ENCODE measurements around the gene BLACAT1. TPM values are rescaled to one million over a fixed set of nuclear protein-coding genes. Genes with fewer than 3 reads are reported as not detected.

Gene BLACAT1
- 1 to 10 TPM in 1 of 3 donors, under 1 TPM in 1, not detected in 1; 0.66 to 1.5 TPM for total RNA-seq

DNA sequence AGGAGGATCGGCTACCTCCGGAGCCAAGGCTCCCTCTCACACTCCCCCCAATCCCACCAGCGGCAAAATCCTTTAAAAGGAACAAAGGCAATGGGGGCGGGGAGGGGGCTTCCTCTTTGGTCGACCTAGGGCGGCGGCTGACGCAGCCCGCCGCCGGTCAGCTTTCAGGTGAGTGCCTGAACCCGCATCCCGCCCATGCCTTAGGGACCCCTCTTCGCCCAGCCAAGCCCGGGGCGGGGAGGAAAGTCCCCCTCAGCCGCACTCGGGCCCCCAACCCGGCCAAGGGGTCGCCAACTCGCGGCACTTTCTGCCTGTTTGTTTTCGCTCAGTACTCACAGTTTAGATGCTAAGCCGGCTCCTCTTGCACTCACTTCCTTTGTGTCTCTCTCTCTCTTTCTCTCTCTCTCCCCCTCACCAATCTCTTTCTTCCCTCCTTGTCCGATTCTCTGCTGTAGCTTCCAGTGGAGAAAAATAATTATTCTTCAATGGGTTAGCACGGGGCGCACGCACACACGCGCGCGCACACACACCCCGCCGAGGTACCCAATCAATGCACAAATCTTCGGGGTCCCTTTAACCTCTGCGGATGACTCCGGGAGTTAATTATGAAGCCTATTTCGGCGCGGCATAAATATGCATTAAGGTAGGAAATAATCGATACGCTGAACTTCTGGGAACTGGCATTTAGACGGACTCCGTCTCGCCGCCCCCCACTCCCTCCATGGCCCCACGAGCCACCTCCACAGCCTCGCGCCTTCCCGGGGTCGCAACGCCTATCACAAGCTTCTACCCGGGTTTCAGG, at the start of gene BLACAT1:
Gene BLACAT1, minus strand, starts transcription at position 465 of the 802 bp plus-strand sequence.
- Histone ChIP-seq H3K4me1 (peaks cover 0 to 8% of the 10 kb centered on the region in 2 donors), H3K27me3 (peaks cover 11 to 75% of the 10 kb centered on the region in 2 donors), H3K27ac (no peak within 1 kb of the TSS), H3K36me3 (no peaks in the 10 kb centered on the region), H3K9me3 (no peaks in the 10 kb centered on the region), H3K4me3 (peak within 1 kb of the TSS; percentile 4 to 61 (median 39))
- no peak for DNase-seq (ENCODE audit: low spot score in 2 of 2)
- intact Hi-C loops (cut with DNase I; ENCODE audit: low total_unique reads): no loop called here
- TF ChIP-seq POLR2AphosphoS5 (IDR thresholded peaks at IDR 0.05): no peak

DNA sequence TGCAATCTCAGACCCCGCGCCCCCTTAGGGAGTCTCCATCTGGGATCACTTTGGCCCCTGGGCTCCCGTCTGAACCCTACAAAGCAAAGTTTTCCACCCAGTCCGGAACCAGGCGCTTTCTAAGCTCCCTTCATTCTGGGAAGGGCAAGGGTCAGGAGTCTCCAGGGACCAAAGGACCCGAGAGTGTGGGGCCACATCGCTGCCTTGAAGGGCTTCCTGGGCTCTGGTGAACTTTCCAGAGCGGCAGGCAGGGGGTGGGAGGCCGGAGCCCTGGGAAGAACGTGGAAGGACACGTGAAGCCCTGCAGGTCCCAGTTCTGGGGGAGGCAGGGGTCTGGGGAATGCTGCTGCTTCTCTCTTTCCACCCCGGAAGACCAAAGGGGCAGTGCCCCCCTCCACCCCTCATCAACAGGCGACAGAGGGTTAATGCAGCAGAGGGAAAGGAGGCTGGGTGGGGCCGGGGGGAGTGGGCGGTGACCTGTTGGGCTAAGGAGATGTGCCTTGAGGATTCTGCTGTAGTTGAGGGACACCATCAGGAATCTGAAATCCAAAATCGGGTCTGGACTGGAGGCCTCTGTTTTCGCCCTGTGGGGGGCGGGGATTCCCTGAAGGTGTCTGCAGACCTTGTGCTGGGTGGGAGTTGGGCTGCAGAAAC, 49.4 kb upstream of the BLACAT1 start:
- Histone ChIP-seq H3K4me3 (peak overlapping the region; percentile 50 to 80 (median 75)), H3K27me3 (no peaks in the 10 kb centered on the region), H3K27ac (peak overlapping the region; percentile 81 to 84), H3K4me1 (peaks cover 5 to 9% of the 10 kb centered on the region in 2 donors), H3K36me3 (no peaks in the 10 kb centered on the region), H3K9me3 (no peaks in the 10 kb centered on the region)
- intact Hi-C loops (cut with DNase I; ENCODE audit: low total_unique reads): no loop called here
- no peak for DNase-seq (ENCODE audit: low spot score in 2 of 2)
- TF ChIP-seq, protein P1, sequence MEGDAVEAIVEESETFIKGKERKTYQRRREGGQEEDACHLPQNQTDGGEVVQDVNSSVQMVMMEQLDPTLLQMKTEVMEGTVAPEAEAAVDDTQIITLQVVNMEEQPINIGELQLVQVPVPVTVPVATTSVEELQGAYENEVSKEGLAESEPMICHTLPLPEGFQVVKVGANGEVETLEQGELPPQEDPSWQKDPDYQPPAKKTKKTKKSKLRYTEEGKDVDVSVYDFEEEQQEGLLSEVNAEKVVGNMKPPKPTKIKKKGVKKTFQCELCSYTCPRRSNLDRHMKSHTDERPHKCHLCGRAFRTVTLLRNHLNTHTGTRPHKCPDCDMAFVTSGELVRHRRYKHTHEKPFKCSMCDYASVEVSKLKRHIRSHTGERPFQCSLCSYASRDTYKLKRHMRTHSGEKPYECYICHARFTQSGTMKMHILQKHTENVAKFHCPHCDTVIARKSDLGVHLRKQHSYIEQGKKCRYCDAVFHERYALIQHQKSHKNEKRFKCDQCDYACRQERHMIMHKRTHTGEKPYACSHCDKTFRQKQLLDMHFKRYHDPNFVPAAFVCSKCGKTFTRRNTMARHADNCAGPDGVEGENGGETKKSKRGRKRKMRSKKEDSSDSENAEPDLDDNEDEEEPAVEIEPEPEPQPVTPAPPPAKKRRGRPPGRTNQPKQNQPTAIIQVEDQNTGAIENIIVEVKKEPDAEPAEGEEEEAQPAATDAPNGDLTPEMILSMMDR (IDR thresholded peaks at IDR 0.05): no peak
- TF ChIP-seq POLR2A (IDR thresholded peaks at IDR 0.05) (no peak), POLR2AphosphoS5 (IDR thresholded peaks at IDR 0.05) (no peak)

DNA sequence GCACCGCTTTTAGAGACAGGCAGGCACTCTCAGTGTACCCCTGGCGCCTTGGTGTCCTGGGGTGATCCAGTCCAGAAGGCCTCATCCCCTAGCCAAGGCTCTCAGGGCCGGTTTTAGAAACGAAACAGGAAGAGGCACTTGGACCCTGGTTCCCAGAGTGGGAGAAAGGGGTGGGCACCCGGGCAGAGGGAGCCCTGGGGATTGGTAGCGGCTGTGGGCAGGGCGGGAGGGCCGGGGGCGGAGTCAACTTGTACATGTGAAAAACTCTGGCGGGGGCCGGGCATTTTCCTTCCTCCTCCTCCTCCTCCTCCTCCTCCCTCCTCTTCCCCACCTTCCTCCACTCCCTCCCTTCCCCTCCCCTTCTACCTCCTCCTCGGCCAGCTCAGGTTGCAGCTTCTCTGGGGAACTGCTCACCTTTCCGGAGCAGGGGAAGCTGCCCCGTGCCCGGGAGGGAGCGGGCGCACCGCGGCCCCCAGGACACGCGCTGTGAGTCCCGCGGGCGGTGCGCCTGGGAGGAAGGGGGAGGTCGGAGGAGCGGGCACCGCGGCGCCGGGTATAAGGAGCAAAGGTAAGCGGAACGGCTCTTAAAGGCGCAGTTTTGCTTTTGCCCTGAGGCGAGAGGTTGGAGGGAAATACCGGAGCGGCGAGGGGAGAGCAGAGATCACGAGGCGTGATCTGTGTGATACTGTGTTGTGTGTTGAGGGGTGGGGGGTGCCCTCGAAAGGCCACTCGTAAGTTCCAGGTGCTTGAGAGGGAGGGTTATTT, 48.6 kb upstream of the BLACAT1 start, which contains the start of gene CDK18:
Gene CDK18, plus strand, starts transcription at position 359 of the 765 bp plus-strand sequence. CDS start 18,499 bp downstream, outside the sequence.
- no peaks in the 10 kb centered on the region for H3K9me3 ChIP-seq
- peaks cover 5 to 6% of the 10 kb centered on the region in 2 donors for H3K4me1 ChIP-seq
- H3K27ac ChIP-seq: peak within 1 kb of the TSS; percentile 81 to 84
- no peak for TF ChIP-seq POLR2A (IDR thresholded peaks at IDR 0.05)
- no peaks in the 10 kb centered on the region for H3K36me3 ChIP-seq
- peak; percentile 69 to 80 for DNase-seq (ENCODE audit: low spot score in 2 of 2)
- no peaks in the 10 kb centered on the region for H3K27me3 ChIP-seq
- peak within 1 kb of the TSS; percentile 50 to 80 (median 75) for H3K4me3 ChIP-seq
- intact Hi-C loops (cut with DNase I; ENCODE audit: low total_unique reads): no loop called here

DNA sequence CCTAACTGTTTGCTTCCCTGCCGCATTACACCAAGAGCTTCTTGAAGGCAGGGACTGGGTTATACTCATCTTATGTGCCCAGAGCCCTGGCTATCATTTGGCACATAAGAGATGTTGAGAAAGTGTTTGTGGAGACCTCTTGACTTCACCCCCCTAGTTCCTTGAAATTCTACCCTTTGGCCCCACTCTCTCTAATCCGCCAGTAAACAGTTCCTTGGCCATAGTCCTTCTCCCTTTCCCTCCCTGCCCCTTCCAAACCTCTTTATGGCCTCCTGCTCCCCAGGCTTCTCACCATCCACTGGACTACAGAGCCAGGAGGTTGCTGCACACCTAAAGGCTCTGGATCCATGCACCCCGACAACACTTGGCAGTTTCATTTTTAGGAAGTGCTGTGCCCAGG, 47.1 kb upstream of the BLACAT1 start:
- TF ChIP-seq, protein P1 (IDR thresholded peaks at IDR 0.05): no peak
- TF ChIP-seq POLR2AphosphoS5 (IDR thresholded peaks at IDR 0.05) (no peak), POLR2A (IDR thresholded peaks at IDR 0.05) (no peak)

DNA sequence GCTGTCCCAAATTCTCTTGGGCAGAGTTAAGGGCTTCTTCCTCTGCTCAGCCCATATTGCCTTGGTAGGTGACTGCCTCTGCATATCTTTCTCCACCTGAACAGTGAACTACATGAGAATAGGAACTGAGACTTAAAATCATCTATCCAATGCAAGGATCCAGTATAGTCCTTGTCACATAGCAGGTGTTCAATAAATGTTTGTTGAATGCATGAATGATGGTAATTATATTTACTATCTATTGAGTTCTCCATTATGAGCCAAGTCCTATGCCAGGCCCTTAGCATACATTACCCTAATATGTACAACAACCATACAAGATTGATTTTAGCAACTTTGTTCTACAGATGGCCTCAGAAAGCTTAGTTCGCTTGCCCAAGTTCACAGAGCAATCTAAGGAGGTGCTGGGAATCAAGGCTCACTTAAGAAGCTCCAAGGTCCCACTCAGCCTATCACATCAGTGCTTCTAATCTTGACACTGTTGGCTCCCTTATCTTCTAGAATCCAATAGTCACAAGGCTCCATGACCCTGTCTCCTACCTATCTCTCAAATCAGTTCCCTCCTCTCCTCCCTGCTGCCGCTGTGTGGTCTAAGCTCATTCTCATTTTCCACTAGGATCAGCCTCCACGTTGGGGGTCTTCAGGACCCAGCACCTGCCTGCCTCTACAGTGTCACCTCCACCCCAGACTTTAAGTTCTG, 46.4 kb upstream of the BLACAT1 start:
- intact Hi-C loops (cut with DNase I; ENCODE audit: low total_unique reads): no loop called here
- H3K27me3 ChIP-seq: no peaks in the 10 kb centered on the region
- H3K4me1 ChIP-seq: peaks cover 5 to 6% of the 10 kb centered on the region in 2 donors
- no peak for DNase-seq (ENCODE audit: low spot score in 2 of 2)
- TF ChIP-seq, protein P1 (IDR thresholded peaks at IDR 0.05): no peak
- TF ChIP-seq POLR2AphosphoS5 (IDR thresholded peaks at IDR 0.05) (no peak), POLR2A (IDR thresholded peaks at IDR 0.05) (no peak)
- H3K9me3 ChIP-seq: no peaks in the 10 kb centered on the region
- no peak overlapping the region for H3K27ac ChIP-seq
- no peaks in the 10 kb centered on the region for H3K36me3 ChIP-seq
- no peak overlapping the region for H3K4me3 ChIP-seq

More for the DNA sequence above, 47.1 kb upstream of the BLACAT1 start:
- Histone ChIP-seq H3K27ac (no peak overlapping the region), H3K36me3 (no peaks in the 10 kb centered on the region), H3K9me3 (no peaks in the 10 kb centered on the region), H3K27me3 (no peaks in the 10 kb centered on the region), H3K4me1 (peaks cover 5 to 6% of the 10 kb centered on the region in 2 donors), H3K4me3 (no peak overlapping the region)
- no peak for DNase-seq (ENCODE audit: low spot score in 2 of 2)
- intact Hi-C loops (cut with DNase I; ENCODE audit: low total_unique reads): no loop called here
